ENCODE data around the gene KIF16B.

The KIF16B gene

DNA sequence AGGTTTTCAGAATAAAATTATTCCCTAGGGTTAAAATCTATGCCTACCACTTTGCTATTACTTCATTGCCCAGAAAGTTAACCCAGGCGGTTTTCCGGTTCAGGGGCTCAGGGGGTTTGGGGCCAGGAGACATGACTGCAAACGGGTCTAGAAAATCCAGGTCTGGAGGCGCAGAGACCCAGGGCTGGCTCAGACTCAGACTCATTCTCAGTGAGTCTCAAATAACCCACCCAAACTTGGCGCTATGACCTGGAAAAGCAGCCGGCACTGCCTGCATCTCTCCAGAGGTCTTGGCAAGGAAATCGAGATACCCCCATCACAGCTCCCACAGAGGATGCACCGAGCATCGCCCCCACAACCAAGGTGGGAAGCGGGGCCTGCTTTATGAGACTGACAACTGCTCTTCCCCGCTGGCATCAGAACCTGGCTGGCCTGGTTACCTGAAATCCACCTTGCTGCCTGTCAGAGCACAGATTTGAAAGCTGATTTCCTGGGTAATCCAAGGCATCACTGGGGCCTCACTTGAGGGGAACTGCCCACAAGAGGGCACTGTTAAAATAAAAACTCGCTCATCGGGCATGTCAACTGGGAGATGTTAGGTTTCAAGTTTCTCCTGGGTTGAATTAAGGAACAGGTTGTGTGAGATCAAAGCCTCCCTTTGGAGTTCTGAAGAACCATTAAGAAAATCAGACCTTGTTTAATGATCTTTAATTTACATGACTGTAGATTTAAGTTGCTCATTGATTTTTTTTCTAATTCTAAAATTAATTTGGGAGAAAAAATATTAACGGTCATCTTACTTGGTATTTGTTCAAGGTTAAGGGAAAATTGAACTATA, 55.1 kb downstream of the KIF16B start:
- DNase-seq: no peak

DNA sequence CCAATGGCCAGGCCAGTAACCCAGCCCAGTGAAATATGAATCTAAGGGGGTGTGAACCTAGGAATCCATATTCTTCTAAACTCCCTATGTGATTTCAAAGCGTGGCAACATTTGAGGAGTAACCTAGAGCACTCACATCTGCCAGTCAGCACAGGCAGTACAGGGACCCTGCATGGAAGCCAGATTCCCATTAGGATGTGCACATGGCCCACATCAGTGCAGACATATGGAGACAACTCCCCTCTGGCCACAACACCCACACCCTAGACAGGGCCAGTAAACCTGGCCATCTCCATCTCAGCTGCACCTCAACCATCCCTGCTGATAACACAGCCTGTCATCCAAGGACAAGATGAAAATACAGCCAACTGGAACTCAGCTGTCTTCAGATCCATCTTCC, 56.5 kb downstream of the KIF16B start:
- DNase-seq: no peak

DNA sequence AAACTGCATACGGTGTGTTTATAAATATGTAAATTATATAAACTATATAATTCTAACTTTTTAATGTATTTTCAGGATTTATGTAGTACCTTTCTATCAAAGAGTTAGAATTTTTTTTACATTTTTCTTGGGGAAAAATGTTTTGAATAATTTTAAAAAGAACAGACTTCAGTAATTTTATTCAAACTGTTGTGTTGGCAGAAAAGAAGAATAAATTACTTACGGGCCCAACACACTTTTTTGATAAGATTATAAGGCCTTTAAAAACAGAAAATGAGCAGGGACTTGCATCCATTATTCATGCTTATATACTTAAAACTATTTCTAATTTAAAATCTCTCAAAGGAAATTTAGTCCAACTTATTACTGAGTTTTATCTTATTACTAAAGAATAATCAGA, 58.2 kb downstream of the KIF16B start:
- no peak for DNase-seq

DNA sequence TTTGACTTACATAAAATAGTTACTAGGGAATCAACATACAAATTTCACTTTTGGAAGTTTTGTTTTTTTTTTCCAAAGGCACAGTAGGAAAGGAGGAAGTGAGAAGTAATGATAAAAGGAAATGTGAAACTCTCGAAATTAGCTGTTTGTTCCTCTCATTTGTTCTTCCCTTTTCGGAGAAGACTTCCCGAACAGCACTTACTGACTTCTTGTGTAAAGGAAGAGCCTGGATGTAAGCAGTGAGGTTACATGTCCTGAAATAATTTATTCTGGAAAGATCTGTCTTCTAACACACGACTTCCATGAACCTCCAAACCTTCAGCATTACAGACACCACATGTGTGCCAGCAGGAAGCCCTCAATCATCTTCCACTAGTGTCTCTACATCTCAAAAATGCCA, 59.1 kb downstream of the KIF16B start:
- no peak for DNase-seq

DNA sequence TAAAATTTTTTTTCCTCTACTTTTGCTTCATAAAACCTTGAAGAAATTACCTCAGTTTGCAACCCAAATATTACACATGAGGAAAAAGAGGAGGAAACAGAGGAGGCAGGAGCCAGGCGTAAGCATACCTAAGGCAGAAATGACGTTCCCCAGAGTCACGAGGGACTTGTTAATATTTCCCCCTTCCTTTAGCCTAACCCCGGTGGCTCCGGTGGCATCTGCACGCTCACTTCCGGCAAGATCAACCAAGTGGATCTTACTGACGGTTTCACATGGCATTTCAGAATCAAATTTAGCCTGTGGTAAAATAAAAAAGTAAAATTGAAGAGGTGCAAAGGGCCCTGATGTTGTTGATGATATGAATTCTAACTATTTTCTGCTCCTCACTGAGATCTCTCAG, 67.4 kb downstream of the KIF16B start:
- no peak for DNase-seq

DNA sequence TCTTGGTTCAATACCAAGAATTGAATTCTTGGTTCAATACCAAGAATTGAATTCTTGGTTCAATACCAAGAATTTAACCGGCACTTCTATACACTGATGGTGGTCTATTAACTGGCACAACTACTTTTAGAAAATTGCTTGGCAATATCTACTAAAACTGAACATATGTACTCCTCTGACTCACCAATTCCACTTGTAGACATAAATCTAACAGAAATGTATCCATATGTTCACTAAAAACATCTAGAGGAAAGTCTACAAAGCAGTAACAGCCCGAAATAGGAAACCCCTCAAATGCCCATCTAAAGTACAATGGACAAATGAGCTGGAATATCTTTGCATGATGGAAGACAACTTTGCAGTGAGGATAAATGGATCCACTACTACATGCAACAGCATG, 71.9 kb downstream of the KIF16B start:
- DNase-seq: no peak

DNA sequence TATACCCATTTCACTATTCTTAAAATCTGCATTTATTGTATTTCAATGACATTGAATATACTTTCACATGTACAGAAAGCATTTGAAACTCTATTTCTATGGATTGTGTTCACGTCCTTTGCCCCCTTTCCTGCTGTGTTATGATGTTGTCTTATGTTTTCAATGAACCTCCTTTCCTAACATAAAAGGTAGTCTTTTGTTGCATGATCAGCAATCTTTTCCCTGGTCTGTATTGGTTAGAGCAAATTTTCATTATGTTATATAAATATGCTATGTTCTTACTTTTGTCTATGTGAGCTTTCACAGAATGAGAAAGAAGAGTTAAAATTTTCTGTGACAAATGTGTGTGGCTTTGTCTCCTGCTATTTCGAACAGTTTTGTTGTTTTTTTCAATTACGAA, 73.1 kb downstream of the KIF16B start:
- DNase-seq: no peak

DNA sequence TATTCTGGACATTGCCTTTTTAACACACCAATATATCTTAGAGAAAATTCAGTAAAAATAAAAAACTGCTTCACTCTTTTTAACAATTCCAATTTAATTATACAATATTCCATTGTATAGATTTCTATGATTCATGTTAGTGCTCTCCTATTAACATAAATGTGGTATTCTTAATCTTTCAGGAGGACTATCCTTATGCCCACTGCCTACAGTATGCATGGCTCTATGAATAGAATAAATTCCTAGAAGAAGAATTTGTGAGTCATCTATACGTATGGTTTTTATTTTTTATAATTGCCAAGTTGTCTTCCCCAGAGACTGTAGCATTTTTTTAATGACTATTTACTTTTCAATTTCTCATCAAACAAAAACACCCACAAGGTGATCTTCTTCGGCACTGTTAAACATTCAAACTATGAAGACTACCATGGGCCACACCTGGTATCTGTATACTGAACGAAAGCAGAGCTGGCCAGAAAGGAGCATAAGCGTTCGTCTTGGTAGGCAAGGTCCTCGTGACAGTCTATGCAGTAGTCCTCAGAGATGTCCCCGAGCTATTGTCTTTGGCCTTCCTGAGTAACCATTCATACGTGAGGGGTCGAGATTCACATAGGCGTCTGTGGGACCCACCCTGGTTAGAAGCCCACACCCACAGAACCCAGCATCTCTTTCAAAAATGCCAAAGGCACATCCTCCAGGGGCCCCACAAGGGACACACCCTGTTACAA, 74.6 kb downstream of the KIF16B start:
- no peak for DNase-seq

DNA sequence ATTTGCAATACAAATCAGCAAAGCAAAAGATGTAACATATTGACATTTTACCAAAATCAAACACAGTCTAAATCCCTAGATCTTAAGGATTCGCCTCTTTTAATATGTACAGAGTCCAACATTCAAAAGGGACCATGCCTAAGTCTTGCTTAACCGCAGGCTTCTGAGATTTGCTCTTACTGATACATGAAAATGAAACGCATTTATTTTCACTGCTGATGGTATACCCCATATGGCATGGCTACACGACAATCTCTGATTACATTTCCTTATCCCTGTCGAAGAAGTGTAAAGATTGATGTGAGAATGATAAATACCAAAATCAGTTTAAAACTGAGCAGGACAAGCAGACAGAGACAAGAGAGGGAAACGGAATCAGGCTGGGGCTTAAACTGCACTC, 75.4 kb downstream of the KIF16B start:
- DNase-seq: no peak

DNA sequence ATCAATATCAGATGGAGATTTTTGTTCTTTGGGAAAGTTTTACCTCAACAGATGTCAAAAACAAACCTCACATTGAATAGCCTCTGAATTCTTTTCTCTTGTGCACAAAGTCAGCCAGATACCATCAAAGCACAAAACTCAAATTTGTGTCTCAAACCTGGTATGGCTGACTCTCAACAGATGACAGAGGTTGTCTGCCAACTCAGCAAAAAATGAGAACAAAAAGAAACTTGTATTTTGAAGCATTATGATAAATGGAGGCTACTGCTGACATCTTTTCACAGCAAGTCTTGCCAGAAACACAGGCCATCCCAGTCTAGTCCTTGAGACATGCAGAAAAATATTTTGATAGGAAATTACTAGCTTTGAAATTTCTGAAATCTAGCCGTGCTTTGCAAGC, 79.8 kb downstream of the KIF16B start:
- DNase-seq: no peak

DNA sequence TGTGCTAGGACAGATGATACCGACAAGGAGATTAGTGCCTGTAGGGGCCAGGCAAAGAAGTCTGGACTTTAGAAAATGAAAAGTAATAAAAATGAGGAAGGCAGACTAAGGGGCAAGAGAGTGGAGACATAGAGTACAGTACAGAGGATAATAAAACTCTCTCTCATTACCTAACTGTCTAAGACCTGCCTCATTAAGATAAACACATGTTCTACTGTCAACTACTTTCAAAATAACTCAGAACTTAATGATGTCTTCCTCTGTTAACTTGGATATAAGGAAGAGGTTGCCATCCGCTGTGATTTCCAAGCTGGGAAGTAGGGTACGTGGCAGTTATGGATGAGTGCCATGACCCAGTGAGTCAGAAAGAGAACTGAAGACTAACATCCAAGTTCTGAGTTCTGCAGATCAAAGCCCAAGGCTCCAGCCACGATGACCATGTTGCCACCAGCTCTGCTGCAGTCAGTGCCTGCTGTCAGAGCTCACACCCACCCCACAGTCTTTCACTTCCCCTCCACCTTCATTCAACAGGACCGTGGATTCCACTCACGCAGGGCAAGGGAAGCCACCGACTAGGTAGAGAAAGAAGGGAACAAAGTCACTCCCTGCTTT, 81.8 kb downstream of the KIF16B start:
- no peak for DNase-seq

DNA sequence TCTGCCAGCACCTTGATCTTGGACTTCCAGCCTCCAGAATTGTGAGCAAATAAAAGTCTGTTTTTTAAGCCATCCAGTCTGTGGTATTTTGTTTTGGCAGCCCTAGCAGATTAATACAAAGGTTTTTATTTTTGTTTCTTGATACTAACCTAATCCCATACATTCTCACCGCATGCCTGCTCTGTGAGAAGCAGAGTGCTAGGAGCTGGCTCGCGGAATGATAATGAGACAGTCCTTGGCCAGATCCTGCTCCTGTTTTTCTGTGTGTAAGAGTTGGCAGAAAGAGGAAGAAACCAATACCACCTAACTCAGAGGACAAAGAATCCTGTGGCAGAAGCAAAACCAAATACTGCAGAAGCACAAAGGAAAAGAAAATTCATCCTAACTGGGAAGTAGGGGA, 82.6 kb downstream of the KIF16B start:
- no peak for DNase-seq

DNA sequence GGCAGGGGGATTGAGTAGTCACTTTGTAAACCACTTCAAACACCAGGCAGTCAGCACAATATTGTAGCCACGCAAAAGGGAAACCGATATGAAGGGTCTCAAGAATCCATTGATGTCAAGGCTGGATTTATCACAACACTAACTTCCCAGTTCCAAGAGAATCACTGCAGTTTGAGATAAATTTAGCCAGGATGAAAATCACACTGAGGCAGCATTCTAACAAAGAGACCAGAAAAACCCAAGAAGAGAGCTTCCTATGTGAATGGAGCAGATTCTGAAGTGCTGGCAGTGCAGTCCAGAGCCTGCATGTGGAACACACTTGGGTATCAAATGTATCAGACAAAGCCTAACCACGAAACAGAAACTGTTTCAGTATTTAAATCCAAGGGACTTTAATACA, 84.6 kb downstream of the KIF16B start:
- no peak for DNase-seq

DNA sequence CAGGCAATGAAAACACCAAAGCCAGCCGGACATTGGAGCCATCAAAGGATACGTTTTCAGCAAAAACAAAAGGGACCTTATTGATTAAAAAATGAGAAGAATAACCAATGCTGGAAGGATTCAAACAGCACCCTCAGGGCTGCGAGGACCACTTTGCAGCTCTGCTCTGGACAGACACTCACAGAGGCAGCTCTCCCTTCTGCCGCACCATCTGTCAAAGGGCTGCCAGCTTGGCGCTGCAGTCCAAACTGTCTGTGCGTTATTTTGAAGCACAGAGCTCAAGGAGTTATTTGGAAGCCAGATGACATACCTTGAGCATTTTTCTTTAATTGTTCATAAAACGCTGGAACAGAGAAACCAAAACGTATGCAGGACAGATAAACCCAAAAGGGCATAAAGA, 85.2 kb downstream of the KIF16B start:
- DNase-seq: no peak

DNA sequence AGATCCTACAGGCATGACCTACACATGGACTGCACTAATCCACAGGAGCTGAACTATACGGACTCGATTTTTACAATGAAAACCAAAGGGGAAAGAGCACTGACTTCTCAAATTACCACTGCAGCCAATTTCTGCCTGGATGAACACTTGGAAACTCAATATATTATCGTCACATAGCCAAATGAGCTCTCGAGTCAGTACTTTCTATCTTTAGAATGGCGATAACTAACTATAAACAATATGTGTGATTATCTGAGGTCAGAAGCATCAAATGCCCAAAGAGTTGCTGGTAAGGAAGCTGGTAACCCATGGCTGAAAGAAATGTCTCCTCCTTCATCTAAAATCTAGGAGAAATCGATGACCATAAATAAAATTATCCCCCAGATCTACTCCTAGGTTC, 86.7 kb downstream of the KIF16B start:
- no peak for DNase-seq

DNA sequence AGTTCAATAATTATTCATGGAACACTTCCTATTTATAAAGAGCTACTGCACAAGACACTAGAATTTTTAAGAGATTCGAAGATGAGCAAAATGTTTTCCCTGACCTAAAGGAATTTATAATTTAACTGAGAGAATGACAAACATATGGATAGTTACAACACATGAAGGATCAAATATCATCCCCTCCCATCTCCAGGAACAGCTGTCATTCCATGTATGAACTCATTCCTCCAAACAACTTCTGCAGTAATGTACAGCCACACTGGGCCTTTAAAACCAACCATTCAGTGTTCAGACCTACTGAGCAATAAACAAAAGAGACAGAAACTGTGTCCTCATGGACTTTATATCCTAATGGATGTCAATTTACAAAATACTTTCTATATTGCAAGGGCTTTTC, 87.8 kb downstream of the KIF16B start:
- no peak for DNase-seq

DNA sequence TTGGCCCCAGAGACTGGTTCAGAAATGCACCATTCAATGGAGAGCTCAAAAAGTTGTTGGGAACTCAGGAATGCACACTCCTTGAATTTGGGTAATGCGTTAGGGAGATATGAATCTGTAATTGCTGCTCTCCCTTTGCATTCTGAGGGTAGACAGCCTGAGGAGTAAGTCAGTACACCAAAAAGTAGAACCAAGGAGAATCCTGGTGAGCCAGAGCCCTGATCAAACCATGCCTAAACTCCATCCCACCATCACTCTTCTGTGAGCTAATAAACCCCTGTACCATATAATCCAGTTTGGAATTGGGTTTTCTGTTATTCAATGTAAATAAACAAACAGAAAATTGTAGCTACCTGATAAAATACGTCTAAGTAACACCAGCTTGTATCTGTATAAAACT, 90.2 kb downstream of the KIF16B start:
- DNase-seq: no peak

DNA sequence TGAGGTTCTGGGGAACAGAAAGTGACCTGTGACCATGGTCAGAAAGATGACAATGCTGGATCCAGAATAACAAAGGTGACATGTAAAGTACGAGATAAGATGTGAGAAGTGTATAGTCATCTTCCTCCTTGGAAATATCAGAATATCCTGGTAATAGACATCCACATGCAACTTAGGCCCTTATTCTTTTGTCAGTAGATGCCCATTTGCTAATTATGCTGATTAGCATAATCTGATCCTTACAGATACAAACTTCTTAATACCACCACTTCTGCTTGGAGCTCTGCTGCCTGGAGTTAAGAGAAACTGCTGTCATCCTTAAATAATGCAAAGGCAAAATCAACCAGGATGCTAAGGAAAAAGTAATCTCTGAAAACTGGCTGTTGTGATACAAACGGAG, 91.3 kb downstream of the KIF16B start:
- DNase-seq: no peak

DNA sequence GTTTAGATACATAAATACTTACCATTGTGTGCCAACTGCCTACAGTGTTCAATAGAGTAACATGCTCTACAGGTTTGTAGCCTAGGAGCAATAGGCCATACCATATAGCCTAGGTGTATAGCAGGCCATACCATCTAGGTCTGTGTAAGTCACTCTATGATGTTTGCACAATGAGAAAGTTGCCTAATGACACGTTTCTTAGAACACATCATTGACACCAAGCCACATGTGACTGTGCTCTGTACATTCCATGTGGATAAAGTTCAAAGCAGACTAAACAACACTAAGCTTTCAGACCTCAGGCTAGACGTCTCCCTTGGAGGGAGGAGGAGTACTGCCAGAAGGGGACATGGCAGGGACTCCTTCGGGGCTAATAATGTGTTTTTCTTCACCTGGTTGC, 93.6 kb downstream of the KIF16B start:
- DNase-seq: no peak

DNA sequence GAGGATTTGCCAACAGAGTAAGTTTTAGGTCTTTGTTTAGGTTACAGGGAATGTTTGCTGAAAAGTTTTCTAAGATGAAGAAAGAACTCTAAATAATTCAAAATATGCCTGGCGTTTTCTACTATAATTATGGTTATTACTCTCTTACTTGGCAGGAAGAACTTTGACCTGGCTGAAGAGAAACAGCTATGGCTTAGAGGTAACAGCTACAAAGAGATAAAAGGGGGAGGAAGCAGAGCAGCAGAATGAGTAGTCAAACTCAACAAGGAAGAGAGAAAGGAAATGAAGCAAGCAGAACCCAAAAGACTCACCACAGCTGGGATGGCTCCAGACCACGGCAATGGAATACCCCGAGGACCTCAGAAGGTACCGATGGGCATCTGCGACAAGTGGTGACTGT, 95.6 kb downstream of the KIF16B start:
- no peak for DNase-seq

DNA sequence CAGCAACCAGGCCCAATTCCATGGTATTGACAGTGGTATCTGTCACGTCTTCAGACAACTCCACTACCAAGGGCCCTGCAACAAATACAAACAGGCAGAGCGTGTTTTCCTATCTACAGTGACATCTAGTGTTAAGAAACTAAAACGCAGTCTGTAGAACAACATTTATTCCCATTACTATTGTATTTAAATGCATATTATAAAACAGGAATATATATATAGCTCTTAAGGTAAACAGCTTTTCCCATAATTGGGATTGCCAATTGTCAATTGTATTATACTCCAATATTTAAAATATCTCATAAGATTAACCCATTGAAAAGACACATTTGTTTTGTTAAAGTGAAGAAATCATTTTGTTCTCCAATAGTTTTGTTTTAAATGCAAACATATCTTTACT, 97.2 kb downstream of the KIF16B start:
- DNase-seq: no peak

DNA sequence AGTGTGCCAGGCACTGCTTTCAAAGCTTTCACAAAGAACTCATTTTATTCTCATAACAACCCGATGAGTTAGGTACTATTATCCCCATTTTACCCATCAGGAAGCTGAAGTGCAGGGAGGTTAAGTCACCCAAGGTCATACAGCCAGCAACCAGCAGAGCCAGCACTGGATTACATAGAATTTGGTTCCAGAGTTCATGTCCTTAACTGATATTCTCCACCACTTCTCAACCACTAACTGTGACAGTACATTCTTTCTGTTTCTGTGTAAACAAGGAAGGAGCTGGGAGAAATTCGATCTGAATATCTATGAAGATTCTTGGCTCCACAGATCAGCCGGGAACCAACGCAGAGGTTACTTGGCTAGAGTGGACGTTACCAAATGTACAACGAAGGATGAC, 98.0 kb downstream of the KIF16B start:
- DNase-seq: no peak

DNA sequence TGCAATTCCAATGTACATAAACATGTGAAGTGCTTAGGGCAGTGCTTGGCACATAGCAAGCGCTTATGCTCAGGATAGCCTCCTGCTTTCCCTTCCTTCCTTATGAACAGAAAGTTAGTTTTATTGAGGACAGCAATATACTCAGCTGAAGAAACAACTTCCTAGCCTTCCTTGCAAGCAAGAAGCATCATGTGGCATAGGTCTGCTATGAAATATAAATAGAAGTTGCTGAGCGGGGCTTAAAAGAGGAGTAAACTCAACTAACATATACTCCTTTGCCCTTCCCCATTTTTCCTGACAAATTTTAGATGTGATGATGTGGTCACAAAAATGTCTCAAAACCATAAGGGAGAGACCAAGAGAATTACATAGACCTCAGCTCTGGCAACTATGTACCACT, 98.9 kb downstream of the KIF16B start:
- DNase-seq: no peak

All from activated CD4-positive, CD25-positive, alpha-beta regulatory T cell (primary cell).